HCT116 (cell line): ENCODE results near the gene MTOR. TPM values are rescaled to one million over a fixed set of nuclear protein-coding genes. Genes with fewer than 3 reads are reported as not detected.

ENCODE experiments used
- ATAC-seq: fragments of 200-7000 bp; cut with Tn5 transposase; 2 replicates; pipeline ENCODE4 v1.9.1; 2020; ENCODE audit warnings: mild to moderate bottlenecking, moderate library complexity
- BruUV-seq: library from RNA; stranded (reverse); fragments of 400-500 nt; replicated peaks from 2 replicates; lab custom pipeline; 2021; lab: Mats Ljungman, UMichigan
- CTCF ChIA-PET: fragments of 300-600 bp; sonication (Branson Sonifier 250); formaldehyde crosslinking; loops from one replicate; lab custom pipeline; 2021; ENCODE audit warnings: antibody characterized with exemption; lab: Charles Lee
- POLR2A ChIA-PET: fragments of 300-600, 350-600 bp; sonication (Branson Sonifier 250); formaldehyde crosslinking; loops from one replicate; lab custom pipeline; 2021; ENCODE audit warnings: antibody characterized with exemption; lab: Charles Lee
- RAD21 ChIA-PET, 2 experiments: fragments of 300-600 bp; sonication (Branson Sonifier 250); formaldehyde crosslinking; loops; one replicate each; lab custom pipeline; 2023; ENCODE audit warnings: low total read pairs in 2 of 2; ENCODE audit not compliant: uncharacterized antibody in 2 of 2, unreplicated experiment in 2 of 2, low non-redundant PET in 1 of 2; lab: Charles Lee
- DNase-seq: peaks from one replicate; pipeline ENCODE4 v3.0.0-alpha.2; 2010; ENCODE audit warnings: low read depth, low spot score
- H2AFZ ChIP-seq: fragments of 200-600 bp; shearing (Covaris generic), sonication (generic); 2 replicates; pipeline ENCODE4 v1.6.1; 2017; ENCODE audit warnings: low read depth, mixed run types, mixed read lengths, antibody characterized with exemption, low read length; ENCODE audit not compliant: poor library complexity, severe bottlenecking
- H3K27ac ChIP-seq: 2 replicates; pipeline ENCODE4 v1.5.1; 2012; ENCODE audit warnings: low read depth, low read length
- H3K27me3 ChIP-seq: fragments of 200-600 bp; sonication (generic); 2 replicates; pipeline ENCODE4 v1.6.1; 2016; ENCODE audit warnings: mixed run types, low read length, mixed read lengths; ENCODE audit not compliant: insufficient read depth
- H3K36me3 ChIP-seq, 2 experiments: fragments of 200-500 bp in 1 of 2; fragments of 200-600 bp in 1 of 2; sonication (Bioruptor generic) in 1 of 2; sonication (generic) in 1 of 2; 2 replicates each; pipeline versions ENCODE4 v1.5.1 to v1.6.1; 2014 to 2016; ENCODE audit warnings: low read length in 2 of 2, inconsistent platforms in 1 of 2, mixed read lengths in 1 of 2, mixed run types in 1 of 2; ENCODE audit not compliant: insufficient read depth in 2 of 2, control insufficient read depth in 1 of 2
- H3K4me1 ChIP-seq, 2 experiments: fragments of 200-600 bp in 1 of 2; sonication (generic) in 1 of 2; 2 replicates each; pipeline versions ENCODE4 v1.5.1 to v1.6.1; 2012 to 2017; ENCODE audit warnings: low read length in 2 of 2, inconsistent platforms in 1 of 2, mild to moderate bottlenecking in 1 of 2, mixed read lengths in 1 of 2, mixed run types in 1 of 2, moderate library complexity in 1 of 2; ENCODE audit not compliant: insufficient read depth in 2 of 2, control insufficient read depth in 1 of 2
- H3K4me2 ChIP-seq: fragments of 200-600 bp; sonication (generic); 2 replicates; pipeline ENCODE4 v1.6.1; 2017; ENCODE audit warnings: mixed run types, low read length, mixed read lengths
- H3K4me3 ChIP-seq, 2 experiments: fragments of 200-600 bp in 1 of 2; sonication (generic) in 1 of 2; replicated peaks in 1 of 2; 2 replicates each; pipeline ENCODE4 v1.5.1; 2011 to 2016; ENCODE audit warnings: low read length in 2 of 2, control low read depth in 1 of 2, low read depth in 1 of 2, mild to moderate bottlenecking in 1 of 2, mixed read lengths in 1 of 2, mixed run types in 1 of 2
- H3K79me2 ChIP-seq: fragments of 200-600 bp; sonication (generic); 2 replicates; pipeline ENCODE4 v1.6.1; 2017; ENCODE audit warnings: mild to moderate bottlenecking, mixed run types, low read length, moderate library complexity, mixed read lengths; ENCODE audit not compliant: insufficient read depth
- H3K9ac ChIP-seq: fragments of 200-600 bp; sonication (generic); 2 replicates; pipeline ENCODE4 v1.6.1; 2016; ENCODE audit warnings: low read length, mixed read lengths
- H3K9me2 ChIP-seq: fragments of 200-600 bp; sonication (generic), shearing (Covaris generic); 2 replicates; pipeline ENCODE4 v1.6.1; 2017; ENCODE audit warnings: mixed run types, mild to moderate bottlenecking, moderate library complexity; ENCODE audit not compliant: insufficient read depth
- H3K9me3 ChIP-seq, 2 experiments: fragments of 200-500 bp in 1 of 2; fragments of 200-600 bp in 1 of 2; sonication (Bioruptor generic) in 1 of 2; sonication (generic) in 1 of 2; 2 replicates each; pipeline ENCODE4 v1.6.1; 2014 to 2017; ENCODE audit warnings: low read length in 2 of 2, mixed read lengths in 2 of 2, inconsistent platforms in 1 of 2, low read depth in 1 of 2, mild to moderate bottlenecking in 1 of 2, mixed run types in 1 of 2, moderate library complexity in 1 of 2; ENCODE audit not compliant: control insufficient read depth in 1 of 2, insufficient read depth in 1 of 2
- H4K20me1 ChIP-seq: fragments of 200-600 bp; sonication (generic), shearing (Covaris generic); 2 replicates; pipeline ENCODE4 v1.6.1; 2017; ENCODE audit warnings: mixed run types, mild to moderate bottlenecking, moderate library complexity; ENCODE audit not compliant: insufficient read depth
- ATF3 ChIP-seq: IDR thresholded peaks from 2 replicates; pipeline ENCODE4 v1.6.1; 2012
- CTCF ChIP-seq, 3 experiments: fragments of 200-600 bp in 1 of 3; sonication (generic) in 1 of 3; IDR thresholded peaks in 2 of 3; conservative IDR thresholded peaks in 1 of 3; 2 replicates each; pipeline ENCODE4 v1.5.1; 2012 to 2017; ENCODE audit warnings: low read depth in 2 of 3, low read length in 2 of 3, antibody characterized with exemption in 1 of 3, borderline replicate concordance in 1 of 3, control low read depth in 1 of 3, mild to moderate bottlenecking in 1 of 3, mixed read lengths in 1 of 3, mixed run types in 1 of 3, moderate library complexity in 1 of 3; ENCODE audit not compliant: insufficient read depth in 1 of 3
- EGR1 ChIP-seq: IDR thresholded peaks from 2 replicates; pipeline ENCODE4 v1.6.1; 2012; ENCODE audit warnings: low read depth
- SP1 ChIP-seq: IDR thresholded peaks from 2 replicates; pipeline ENCODE4 v1.6.1; 2012; ENCODE audit warnings: low read depth
- YY1 ChIP-seq: IDR thresholded peaks from 2 replicates; pipeline ENCODE4 v1.6.1; 2011; ENCODE audit warnings: low read length, low read depth, moderate library complexity, mild to moderate bottlenecking; ENCODE audit not compliant: insufficient replicate concordance; ENCODE audit errors: extremely low read depth
- ZFX ChIP-seq: fragments of 450-650 bp; IDR thresholded peaks from 2 replicates; pipeline ENCODE4 v1.6.1; 2017
- intact Hi-C: fragments of 100-400 bp; cut with micrococcal nuclease; formaldehyde crosslinking; loops from 2 replicates; pipeline ENCODE4 v1.10.0; 2022
- total RNA-seq: library from RNA; stranded (reverse); gene quantifications from one replicate; pipeline ENCODE4 v1.2.1, GENCODE V29; 2021; ENCODE audit not compliant: unreplicated experiment

The MTOR gene
- total RNA-seq, 1 experiment from 2014 or later, result 42.2 TPM

- ChIA-PET POLR2A (no interaction called here), RAD21 (no interaction called here), CTCF (no interaction called here)
- Histone ChIP-seq H4K20me1 (no peaks in the 10 kb centered on the region), H3K9ac (no peak overlapping the region), H2AFZ (no peak overlapping the region), H3K4me3 (no peak overlapping the region), H3K27me3 (no peaks in the 10 kb centered on the region), H3K4me1 (no peaks in the 10 kb centered on the region), H3K36me3 (peaks cover 24 to 27% of the 10 kb centered on the region in 2 experiments; a peak in 3 of 4 replicates), H3K27ac (no peak overlapping the region), H3K4me2 (no peak overlapping the region), H3K9me2 (no peaks in the 10 kb centered on the region), H3K79me2 (no peaks in the 10 kb centered on the region), H3K9me3 (no peaks in the 10 kb centered on the region)
- BruUV-seq, result no TSS peak
- no peak for ATAC-seq
- no peak for DNase-seq
- no peak for TF ChIP-seq ATF3
- TF ChIP-seq ZFX, result no peak
- intact Hi-C loops, result no loop called here
Observed at GRCh38 chr1:11198851-11199594, 63.3 kb downstream of the MTOR start.

GRCh38 chr1:11198257-11198656 is 64.1 kb downstream of the MTOR start:
- POLR2A ChIA-PET, result no interaction called here
- H3K4me1 ChIP-seq, result no peaks in the 10 kb centered on the region
- H3K79me2 ChIP-seq, result no peaks in the 10 kb centered on the region
- RAD21 ChIA-PET, result no interaction called here
- H3K9ac ChIP-seq, result no peak overlapping the region
- H4K20me1 ChIP-seq, result no peaks in the 10 kb centered on the region
- CTCF ChIA-PET, result no interaction called here
- no peaks in the 10 kb centered on the region for H3K9me2 ChIP-seq
- H2AFZ ChIP-seq, result no peak overlapping the region
- BruUV-seq, result no TSS peak
- no peaks in the 10 kb centered on the region for H3K9me3 ChIP-seq
- H3K4me2 ChIP-seq, result no peak overlapping the region
- H3K36me3 ChIP-seq, result peaks cover 21 to 23% of the 10 kb centered on the region in 2 experiments; a peak in 2 of 4 replicates
- ATAC-seq (no peak), DNase-seq (no peak)
- no peak overlapping the region for H3K27ac ChIP-seq
- TF ChIP-seq EGR1, result no peak
- no peak for TF ChIP-seq CTCF (IDR thresholded peaks at IDR 0.05 in 2 of 3, conservative IDR thresholded peaks at IDR 0.05 in 1 of 3; ENCODE audit: borderline replicate concordance in 1 of 3, insufficient read depth in 1 of 3, low read depth in 2 of 3, low read length in 2 of 3)
- no peak for TF ChIP-seq YY1
- TF ChIP-seq SP1, result no peak
- no peak overlapping the region for H3K4me3 ChIP-seq
- H3K27me3 ChIP-seq, result no peaks in the 10 kb centered on the region
- intact Hi-C loops, result no loop called here
